ENCODE data around the gene MEI1. TPM values are rescaled to one million over a fixed set of nuclear protein-coding genes. Genes with fewer than 3 reads are reported as not detected.
A peak's percentile ranks its signal among the peaks of the same experiment; 100 is the strongest.

The MEI1 gene
- total RNA-seq, 1 donor from 2014 or later, result 26.1 TPM

DNA sequence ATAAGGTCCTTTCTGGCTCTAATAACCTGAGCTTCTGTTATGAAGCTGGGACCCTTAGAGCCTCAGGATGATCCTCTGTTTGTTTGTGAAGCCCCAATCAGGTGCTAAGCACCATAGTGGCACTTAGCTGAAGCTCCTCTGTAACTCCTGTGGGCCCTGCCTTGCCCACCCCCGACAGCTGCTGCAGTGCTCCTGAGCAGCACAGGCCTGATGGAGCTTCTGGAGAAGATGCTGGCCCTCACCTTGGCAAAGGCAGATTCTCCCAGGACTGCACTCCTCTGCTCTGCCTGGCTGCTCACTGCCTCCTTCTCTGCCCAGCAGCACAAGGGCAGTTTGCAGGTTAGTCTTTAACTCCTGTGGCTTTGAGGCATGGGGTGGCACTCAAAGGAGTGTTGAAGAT lies 82.2 kb downstream of the MEI1 start:
- H3K4me1 Mint-ChIP-seq (ENCODE audit: low read depth), result peaks cover 31% of the 10 kb centered on the region
- no peak for DNase-seq (ENCODE audit: low spot score)
- peaks cover 8% of the 10 kb centered on the region for H3K36me3 Mint-ChIP-seq (ENCODE audit: low read depth)
- H3K27me3 Mint-ChIP-seq (ENCODE audit: low read depth), result no peaks in the 10 kb centered on the region
- no peaks in the 10 kb centered on the region for H3K9me3 Mint-ChIP-seq
- peak overlapping the region; percentile 96 for H3K27ac Mint-ChIP-seq
- peak overlapping the region; percentile 89 for H3K4me3 Mint-ChIP-seq (ENCODE audit: low read depth)
- intact Hi-C loops (cut with micrococcal nuclease), result loop anchor here (1.0 to 5.0 kb wide), 3 partner anchors 19 to 84 kb away; partner anchors contain the start of genes CCDC134, MEI1 and SREBF2

DNA sequence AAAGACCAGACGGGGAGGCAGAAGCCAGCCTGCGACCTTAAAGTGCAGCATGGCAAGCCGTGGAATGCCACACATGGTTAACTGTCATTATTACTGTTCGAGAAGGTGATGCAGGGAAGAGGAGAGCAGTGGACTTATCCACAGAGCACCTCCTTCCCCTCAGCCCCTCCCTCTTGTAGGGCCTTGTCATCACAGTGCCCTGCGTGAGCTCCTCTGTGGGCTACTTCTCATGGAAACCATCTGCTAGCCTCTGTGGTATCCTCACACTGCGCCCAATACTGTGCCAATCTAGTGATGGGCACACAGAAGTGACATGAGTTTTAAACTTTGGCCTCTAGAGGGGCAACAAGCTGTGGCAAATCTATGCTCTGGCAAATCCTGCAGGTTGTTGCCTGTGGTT lies 83.0 kb downstream of the MEI1 start:
- H3K9me3 Mint-ChIP-seq, result no peaks in the 10 kb centered on the region
- DNase-seq (ENCODE audit: low spot score), result peak; percentile 37
- H3K27me3 Mint-ChIP-seq (ENCODE audit: low read depth), result no peaks in the 10 kb centered on the region
- peak overlapping the region; percentile 89 for H3K4me3 Mint-ChIP-seq (ENCODE audit: low read depth)
- intact Hi-C loops (cut with micrococcal nuclease), result loop anchor here (5.0 kb wide), 1 partner anchor 85 kb away; the partner anchor contains the start of gene MEI1
- peaks cover 33% of the 10 kb centered on the region for H3K4me1 Mint-ChIP-seq (ENCODE audit: low read depth)
- peak overlapping the region; percentile 96 for H3K27ac Mint-ChIP-seq
- H3K36me3 Mint-ChIP-seq (ENCODE audit: low read depth), result peaks cover 14% of the 10 kb centered on the region

DNA sequence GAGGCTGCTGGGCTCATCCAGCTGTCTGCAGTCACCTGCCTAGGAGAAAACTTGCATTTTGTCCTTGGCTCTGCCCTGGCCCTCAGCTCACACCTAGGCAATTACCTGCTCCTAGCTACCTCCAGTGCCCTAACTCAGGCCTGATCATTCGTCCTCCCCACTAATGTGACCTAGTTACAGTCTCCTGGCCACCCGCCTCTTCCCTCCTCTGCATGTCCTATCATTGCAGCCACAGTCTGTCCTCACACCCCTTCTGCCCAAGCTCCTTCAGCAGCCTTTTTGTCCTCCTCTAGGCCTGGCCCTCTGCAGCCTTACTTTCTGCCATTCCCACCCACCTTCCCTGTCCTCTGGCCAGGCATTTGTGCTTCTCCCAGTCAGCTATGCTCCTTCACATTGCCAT lies 83.4 kb downstream of the MEI1 start:
- intact Hi-C loops (cut with micrococcal nuclease), result loop anchor here (5.0 kb wide), 1 partner anchor 85 kb away; the partner anchor contains the start of gene MEI1
- Mint-ChIP-seq H3K4me1 (ENCODE audit: low read depth) (peaks cover 33% of the 10 kb centered on the region), H3K36me3 (ENCODE audit: low read depth) (peaks cover 17% of the 10 kb centered on the region)

DNA sequence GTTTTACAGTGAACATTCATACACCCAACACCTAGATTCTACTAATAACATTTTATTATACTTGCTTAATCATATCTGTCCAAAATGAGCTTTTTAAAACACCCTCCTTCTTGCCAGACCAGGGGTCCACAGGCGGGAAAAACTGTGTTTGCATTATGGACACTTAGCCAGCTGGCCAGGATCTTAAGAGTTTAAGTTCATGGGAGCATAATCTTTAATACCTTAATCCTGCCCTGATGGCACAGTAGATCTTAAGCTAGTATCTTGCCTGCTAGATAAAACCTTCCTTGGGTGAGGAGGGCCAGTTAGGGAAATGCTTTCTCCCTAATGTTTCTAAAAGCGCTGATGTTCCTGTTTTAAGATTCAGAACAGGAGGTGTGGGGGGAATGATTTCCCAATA lies 88.0 kb downstream of the MEI1 start:
- Mint-ChIP-seq H3K4me1 (ENCODE audit: low read depth) (peaks cover 13% of the 10 kb centered on the region), H3K27me3 (ENCODE audit: low read depth) (no peaks in the 10 kb centered on the region), H3K36me3 (ENCODE audit: low read depth) (peaks cover 42% of the 10 kb centered on the region), H3K9me3 (no peaks in the 10 kb centered on the region), H3K27ac (no peak overlapping the region), H3K4me3 (ENCODE audit: low read depth) (no peak overlapping the region)
- intact Hi-C loops (cut with micrococcal nuclease), result no loop called here
- DNase-seq (ENCODE audit: low spot score), result no peak

More for the DNA sequence above, 83.4 kb downstream of the MEI1 start:
- Mint-ChIP-seq H3K9me3 (no peaks in the 10 kb centered on the region), H3K27ac (peak overlapping the region; percentile 79), H3K4me3 (ENCODE audit: low read depth) (peak overlapping the region; percentile 89), H3K27me3 (ENCODE audit: low read depth) (no peaks in the 10 kb centered on the region)
- no peak for DNase-seq (ENCODE audit: low spot score)

DNA sequence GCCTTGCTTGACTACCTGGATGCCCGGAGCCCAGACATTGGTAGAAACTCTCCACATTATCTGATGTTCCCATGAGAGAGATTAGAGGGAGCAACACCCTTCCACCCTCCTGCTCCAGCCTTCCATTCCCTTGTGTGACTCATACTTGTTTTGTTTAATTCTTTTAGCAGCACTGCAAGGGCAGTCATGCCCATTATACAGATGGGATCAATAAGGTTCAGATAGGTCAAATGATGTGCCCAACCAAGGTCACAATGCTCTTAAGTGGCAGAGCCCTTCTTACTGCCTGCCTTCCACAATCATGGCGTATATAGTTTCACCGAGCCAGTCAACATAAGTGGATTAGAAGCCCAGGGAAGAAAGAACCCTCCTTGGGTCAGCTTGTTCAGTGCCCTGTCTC lies 94.6 kb downstream of the MEI1 start:
- no peak for DNase-seq (ENCODE audit: low spot score)
- H3K4me1 Mint-ChIP-seq (ENCODE audit: low read depth), result no peaks in the 10 kb centered on the region
- no peaks in the 10 kb centered on the region for H3K9me3 Mint-ChIP-seq
- peaks cover 46% of the 10 kb centered on the region for H3K36me3 Mint-ChIP-seq (ENCODE audit: low read depth)
- intact Hi-C loops (cut with micrococcal nuclease), result no loop called here
- H3K27ac Mint-ChIP-seq, result no peak overlapping the region
- H3K27me3 Mint-ChIP-seq (ENCODE audit: low read depth), result no peaks in the 10 kb centered on the region
- H3K4me3 Mint-ChIP-seq (ENCODE audit: low read depth), result no peak overlapping the region

DNA sequence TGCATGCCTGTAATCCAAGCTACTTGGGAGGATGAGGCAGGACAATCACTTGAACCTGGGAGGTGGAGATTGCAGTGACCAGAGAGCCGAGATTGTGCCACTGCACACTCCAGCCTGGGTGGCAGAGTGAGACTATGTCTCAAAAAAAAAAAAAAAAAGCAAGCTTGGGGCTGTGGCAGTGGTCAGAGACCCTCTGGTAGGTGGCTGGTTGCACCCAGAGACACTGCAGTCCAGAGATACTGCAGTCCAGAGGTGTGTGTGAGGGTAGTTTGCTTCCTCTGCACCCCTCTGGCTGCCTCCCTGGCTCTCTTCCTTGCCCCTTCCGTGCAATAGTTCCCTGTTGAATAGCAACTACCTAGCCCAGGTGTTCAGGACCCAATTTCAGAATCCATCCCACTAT lies 99.4 kb downstream of the MEI1 start:
- peaks cover 23% of the 10 kb centered on the region for H3K4me1 Mint-ChIP-seq (ENCODE audit: low read depth)
- no peak overlapping the region for H3K27ac Mint-ChIP-seq
- intact Hi-C loops (cut with micrococcal nuclease), result no loop called here
- no peaks in the 10 kb centered on the region for H3K9me3 Mint-ChIP-seq
- H3K27me3 Mint-ChIP-seq (ENCODE audit: low read depth), result no peaks in the 10 kb centered on the region
- H3K4me3 Mint-ChIP-seq (ENCODE audit: low read depth), result peak overlapping the region; percentile 93
- peaks cover 33% of the 10 kb centered on the region for H3K36me3 Mint-ChIP-seq (ENCODE audit: low read depth)
- no peak for DNase-seq (ENCODE audit: low spot score)

DNA sequence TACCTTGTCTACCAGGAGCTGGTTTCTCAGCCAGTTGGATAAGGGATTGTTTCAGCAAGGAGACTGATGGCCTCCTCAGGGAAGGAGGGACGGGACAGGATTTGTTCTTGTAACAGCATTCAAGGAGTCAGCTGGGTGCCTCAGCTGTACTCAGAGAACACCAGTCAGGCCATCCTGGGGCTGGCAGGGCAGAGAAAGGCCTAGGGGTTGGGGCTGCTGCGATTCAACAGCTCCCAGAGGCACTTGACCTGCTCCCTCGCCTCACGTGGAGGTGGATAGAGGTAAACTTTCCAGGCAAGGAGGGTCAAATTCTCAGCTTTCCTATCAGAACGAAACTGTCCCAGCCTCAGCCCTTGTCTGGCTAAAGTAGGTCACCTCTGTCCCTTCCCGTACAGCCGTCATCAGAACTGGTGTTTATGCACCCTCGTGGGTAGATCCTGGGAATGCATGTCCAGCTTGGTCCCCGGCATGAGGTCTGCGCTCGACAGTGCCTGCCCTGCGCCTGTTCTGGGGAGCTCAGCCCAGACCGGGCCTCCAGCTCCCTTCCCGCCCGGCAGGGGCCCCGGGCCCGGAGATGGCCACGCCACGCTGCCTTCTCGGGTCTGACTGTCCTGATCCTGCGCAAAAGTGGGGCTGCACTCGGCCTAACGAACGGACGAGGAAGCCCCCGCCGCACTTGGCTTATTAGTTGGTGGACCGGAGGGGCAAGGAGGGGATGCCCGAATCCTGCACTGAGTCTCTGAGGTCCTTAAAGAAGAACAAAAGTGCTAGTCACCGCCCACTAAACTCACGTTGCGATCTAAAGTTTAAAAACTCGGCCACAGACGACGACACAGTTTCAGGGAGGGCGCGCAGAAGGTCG lies 100.4 kb downstream of the MEI1 start:
- Mint-ChIP-seq H3K27ac (peak overlapping the region; percentile 97), H3K27me3 (ENCODE audit: low read depth) (no peaks in the 10 kb centered on the region), H3K4me1 (ENCODE audit: low read depth) (peaks cover 30% of the 10 kb centered on the region), H3K4me3 (ENCODE audit: low read depth) (peak overlapping the region; percentile 93), H3K9me3 (no peaks in the 10 kb centered on the region), H3K36me3 (ENCODE audit: low read depth) (peaks cover 30% of the 10 kb centered on the region)
- intact Hi-C loops (cut with micrococcal nuclease), result loop anchor here (1.0 to 5.0 kb wide), 6 partner anchors 18 to 141 kb away; partner anchors contain the start of gene MEI1
- no peak for DNase-seq (ENCODE audit: low spot score)

DNA sequence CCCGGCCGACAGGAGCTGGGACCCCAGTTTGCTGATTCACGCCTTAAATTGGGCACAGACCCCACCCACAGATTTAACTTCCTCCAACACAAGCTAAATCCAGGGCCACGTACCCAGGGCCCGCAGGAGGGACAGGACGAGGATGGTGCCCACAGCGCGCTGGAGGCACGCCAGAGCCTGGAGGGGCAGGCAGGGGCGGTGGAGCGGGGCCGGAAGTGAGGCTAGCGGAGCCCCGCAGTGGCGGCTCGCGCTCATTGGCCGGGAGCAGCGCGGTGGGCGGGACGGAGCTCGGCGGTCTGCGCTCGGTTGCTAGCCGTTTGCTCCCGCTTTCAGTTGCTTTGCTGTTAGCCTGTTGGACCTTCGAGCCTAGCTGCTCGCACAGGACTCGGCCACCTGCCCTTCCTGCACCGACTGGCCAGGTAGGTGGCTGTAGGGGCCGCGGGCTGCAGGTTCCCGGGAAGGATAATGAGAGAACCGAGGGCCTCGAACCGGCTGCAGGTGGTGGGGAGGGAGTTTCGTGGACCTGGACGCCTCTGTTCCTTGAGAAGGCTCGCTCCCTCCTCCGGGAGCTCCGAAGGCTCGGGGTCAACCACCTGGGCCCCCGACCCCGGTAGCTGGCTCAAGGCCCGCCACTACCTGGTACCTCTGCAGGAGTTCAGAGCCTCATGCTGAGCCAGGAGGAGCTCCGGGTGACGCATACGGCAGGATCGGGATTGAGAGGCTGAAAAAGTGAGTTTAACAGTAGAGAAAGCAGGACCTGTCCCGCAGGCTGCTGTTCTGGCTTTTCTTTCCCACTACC lies 101.2 kb downstream of the MEI1 start, which contains the start of gene CCDC134:
Gene CCDC134, plus strand, starts transcription at position 332 of the 799 bp plus-strand sequence. CDS start 8,212 bp downstream, outside the sequence.
- Mint-ChIP-seq H3K4me1 (ENCODE audit: low read depth) (peaks cover 33% of the 10 kb centered on the region), H3K36me3 (ENCODE audit: low read depth) (peaks cover 26% of the 10 kb centered on the region), H3K27ac (peak within 1 kb of the TSS; percentile 97), H3K4me3 (ENCODE audit: low read depth) (peak within 1 kb of the TSS; percentile 93), H3K9me3 (no peaks in the 10 kb centered on the region), H3K27me3 (ENCODE audit: low read depth) (no peaks in the 10 kb centered on the region)
- intact Hi-C loops (cut with micrococcal nuclease), result loop anchor here (1.0 to 5.0 kb wide), 6 partner anchors 19 to 140 kb away; partner anchors contain the start of gene MEI1
- peak; percentile 90 for DNase-seq (ENCODE audit: low spot score)

DNA sequence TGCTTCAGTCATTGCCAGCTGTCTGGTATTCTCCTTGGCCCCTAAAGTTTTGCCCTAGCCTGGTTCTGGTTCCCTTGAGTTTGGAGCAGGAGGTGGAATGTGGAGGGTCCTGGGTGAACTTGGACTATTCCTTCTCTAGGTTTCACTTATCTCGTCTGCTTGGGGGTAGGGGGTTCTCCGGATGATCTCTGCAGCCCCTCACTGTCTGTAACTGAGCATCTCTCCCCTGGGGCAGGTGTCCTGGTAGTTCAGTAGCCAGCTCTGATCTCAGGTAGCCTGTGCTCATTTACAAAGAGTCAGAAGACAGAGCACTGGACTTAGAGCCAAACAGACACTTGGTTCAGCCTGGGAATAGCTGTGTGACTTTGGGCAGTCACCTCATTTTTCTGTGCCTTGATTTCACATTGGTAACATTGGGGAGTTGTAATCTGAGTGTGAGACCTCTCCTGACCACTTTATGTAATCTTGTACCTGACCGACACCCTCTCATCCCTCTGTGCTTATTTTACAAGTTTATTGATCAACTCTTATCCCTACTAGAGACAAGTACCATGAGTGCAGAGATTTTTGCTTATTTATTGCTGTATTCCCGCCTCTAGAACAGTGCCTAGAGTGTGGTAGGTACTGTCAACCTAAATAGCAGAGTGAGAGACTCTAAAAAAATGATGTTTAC lies 102.0 kb downstream of the MEI1 start:
- peak overlapping the region; percentile 97 for H3K27ac Mint-ChIP-seq
- H3K27me3 Mint-ChIP-seq (ENCODE audit: low read depth), result no peaks in the 10 kb centered on the region
- H3K36me3 Mint-ChIP-seq (ENCODE audit: low read depth), result peaks cover 22% of the 10 kb centered on the region
- intact Hi-C loops (cut with micrococcal nuclease), result loop anchor here (2.0 to 5.0 kb wide), 5 partner anchors 22 to 140 kb away; partner anchors contain the start of gene MEI1
- no peak for DNase-seq (ENCODE audit: low spot score)
- no peaks in the 10 kb centered on the region for H3K9me3 Mint-ChIP-seq
- peak overlapping the region; percentile 93 for H3K4me3 Mint-ChIP-seq (ENCODE audit: low read depth)
- H3K4me1 Mint-ChIP-seq (ENCODE audit: low read depth), result peaks cover 33% of the 10 kb centered on the region

DNA sequence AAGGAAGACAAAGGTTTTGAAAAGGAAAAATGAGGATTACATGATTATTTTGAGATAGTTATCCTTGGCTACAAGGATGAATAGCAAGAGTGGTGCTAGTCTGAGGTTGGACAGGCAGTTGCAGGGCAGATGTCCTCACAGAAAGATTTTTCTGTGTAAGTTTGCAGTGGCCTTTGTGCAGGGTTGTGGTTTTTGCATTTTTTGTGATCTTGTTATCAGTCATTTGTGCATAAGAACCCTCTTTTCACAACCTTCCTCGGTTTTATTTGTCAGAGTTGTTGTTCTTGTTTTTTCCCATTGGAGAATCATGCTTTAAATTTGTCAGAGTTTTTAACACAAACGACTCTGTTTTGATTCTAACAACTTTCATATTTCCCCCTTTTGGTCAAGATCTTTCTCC lies 102.6 kb downstream of the MEI1 start:
- Mint-ChIP-seq H3K36me3 (ENCODE audit: low read depth) (peaks cover 22% of the 10 kb centered on the region), H3K4me3 (ENCODE audit: low read depth) (peak overlapping the region; percentile 93), H3K4me1 (ENCODE audit: low read depth) (peaks cover 33% of the 10 kb centered on the region), H3K9me3 (no peaks in the 10 kb centered on the region), H3K27me3 (ENCODE audit: low read depth) (no peaks in the 10 kb centered on the region), H3K27ac (peak overlapping the region; percentile 97)
- intact Hi-C loops (cut with micrococcal nuclease), result loop anchor here (2.0 to 5.0 kb wide), 5 partner anchors 21 to 139 kb away; partner anchors contain the start of gene MEI1
- DNase-seq (ENCODE audit: low spot score), result no peak

DNA sequence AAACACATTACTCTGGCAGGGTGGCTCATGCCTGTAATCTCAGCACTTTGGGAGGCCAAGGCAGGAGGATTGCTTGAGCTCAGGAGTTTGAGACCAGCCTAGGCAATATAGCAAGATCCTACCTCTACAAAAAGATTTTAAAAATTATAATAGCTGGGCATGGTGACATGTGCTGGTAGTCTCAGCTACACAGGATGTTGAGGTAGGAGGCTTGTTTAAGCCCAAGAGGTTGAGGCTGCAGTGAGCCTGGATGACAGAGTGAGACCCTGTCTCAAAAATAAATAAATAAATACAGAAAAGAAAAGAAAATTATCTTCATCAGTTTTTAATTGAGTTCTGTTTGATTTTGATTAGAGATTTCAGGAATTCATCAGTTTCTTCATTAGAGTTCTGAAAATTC lies 106.3 kb downstream of the MEI1 start:
- Mint-ChIP-seq H3K9me3 (no peaks in the 10 kb centered on the region), H3K27me3 (ENCODE audit: low read depth) (no peaks in the 10 kb centered on the region), H3K27ac (no peak overlapping the region), H3K36me3 (ENCODE audit: low read depth) (peaks cover 38% of the 10 kb centered on the region), H3K4me1 (ENCODE audit: low read depth) (peaks cover 24% of the 10 kb centered on the region), H3K4me3 (ENCODE audit: low read depth) (no peak overlapping the region)
- intact Hi-C loops (cut with micrococcal nuclease), result no loop called here
- DNase-seq (ENCODE audit: low spot score), result no peak

DNA sequence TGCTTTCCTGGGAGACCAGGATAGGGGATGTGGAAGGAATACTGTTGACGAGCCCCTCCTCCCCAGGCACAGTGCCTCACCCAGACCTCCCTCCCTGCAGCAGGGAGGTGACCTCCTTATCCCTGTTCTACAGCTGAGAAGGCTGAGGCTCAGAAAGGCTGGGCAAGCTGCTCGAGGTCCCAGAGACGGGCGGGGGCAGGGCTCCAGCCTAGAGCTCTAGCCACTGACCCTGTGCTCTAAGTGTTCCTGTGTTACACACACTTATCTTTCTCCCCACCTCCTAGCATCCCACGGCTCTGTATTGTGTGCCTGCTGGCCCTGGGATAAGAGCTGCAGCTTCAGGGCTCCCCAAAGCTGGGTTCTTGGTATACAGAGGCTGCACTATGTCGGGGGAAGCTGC lies 109.1 kb downstream of the MEI1 start:
- Mint-ChIP-seq H3K4me3 (ENCODE audit: low read depth) (no peak overlapping the region), H3K27ac (no peak overlapping the region), H3K36me3 (ENCODE audit: low read depth) (peaks cover 40% of the 10 kb centered on the region), H3K4me1 (ENCODE audit: low read depth) (peaks cover 11% of the 10 kb centered on the region), H3K9me3 (no peaks in the 10 kb centered on the region), H3K27me3 (ENCODE audit: low read depth) (no peaks in the 10 kb centered on the region)
- intact Hi-C loops (cut with micrococcal nuclease), result no loop called here
- no peak for DNase-seq (ENCODE audit: low spot score)
